GM12892 (cell line): Measurements from ENCODE around the gene CTSC.
"Not testable (repeated sequence)": the region's sequence is repeated elsewhere in the genome, so short reads cannot be mapped to it uniquely, and the experiment has no call there.

Experiments used
- DNase-seq: peaks from one replicate; pipeline ENCODE4 v3.0.0; 2011; ENCODE audit not compliant: insufficient read length
- FAIRE-seq: peaks from 2 replicates; lab custom pipeline; 2011; peaks lifted over from hg19 to GRCh38; lab: Jason Lieb, UNC
- POLR2A ChIP-seq: IDR thresholded peaks from 2 replicates; pipeline ENCODE4 v1.6.1; 2011; ENCODE audit warnings: low read depth, low read length, control low read depth
- POLR2AphosphoS5 ChIP-seq: IDR thresholded peaks from 2 replicates; pipeline ENCODE4 v1.6.1; 2011; ENCODE audit warnings: low read depth, low read length, control low read depth
- TAF1 ChIP-seq: IDR thresholded peaks from 2 replicates; pipeline ENCODE4 v1.6.1; 2011; ENCODE audit warnings: low read depth, mild to moderate bottlenecking, control low read depth, low read length, borderline replicate concordance

CTSC gene

DNA sequence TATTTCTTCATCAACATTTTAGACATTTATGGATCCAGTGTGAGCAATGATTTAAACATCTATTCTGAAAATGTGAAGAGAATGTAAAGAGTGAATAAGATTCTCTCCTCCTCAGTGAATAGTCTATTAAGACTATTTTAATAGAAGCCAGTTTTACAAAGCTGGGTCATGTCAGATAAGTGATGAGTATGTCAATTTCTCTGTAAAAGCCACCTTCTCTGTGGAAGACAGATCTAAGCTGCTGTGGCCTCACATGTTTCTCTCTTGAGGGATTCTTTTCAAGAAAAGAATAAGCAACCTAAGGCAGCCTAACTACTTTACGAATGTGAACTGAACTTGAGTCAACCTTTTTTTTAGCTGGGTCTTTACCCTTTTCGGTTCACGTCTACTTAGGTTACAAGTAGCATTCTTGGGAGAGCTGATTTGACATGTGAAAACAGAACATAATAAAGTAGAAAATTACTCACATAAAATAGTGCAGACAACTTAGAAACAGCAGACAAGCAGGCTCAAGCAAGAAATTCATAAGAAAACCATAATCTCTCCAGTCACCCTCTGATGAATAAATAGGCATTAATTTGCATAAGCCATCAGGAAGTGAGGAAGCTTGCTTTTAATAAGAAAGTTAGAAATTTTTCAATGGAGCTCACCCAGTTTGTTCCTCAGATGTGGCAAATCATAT, 9.9 kb downstream of the CTSC start:
- FAIRE-seq, result no peak
- DNase-seq, result no peak
- TF ChIP-seq TAF1 (no peak), POLR2A (no peak), POLR2AphosphoS5 (no peak)

DNA sequence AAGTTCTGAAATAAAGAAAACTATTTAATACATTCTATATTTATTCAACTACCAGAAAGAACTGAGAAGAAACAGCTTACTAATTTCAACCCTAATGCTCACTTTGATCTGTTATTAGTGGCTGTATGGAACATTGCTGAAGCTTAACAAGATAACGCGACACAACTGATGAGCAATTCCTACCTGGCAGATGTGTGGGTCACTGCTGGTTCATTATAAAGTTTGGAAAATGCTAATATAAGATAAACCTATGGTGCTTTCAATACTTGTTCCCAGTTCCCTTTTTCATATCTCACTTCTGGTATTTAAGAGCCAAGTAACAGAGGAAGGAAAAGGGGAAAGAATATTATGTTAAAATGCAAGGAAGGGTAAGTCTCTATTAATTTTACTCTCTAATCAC, 10.5 kb downstream of the CTSC start:
- TF ChIP-seq TAF1, result no peak
- no peak; the same call in 1 of the 2 replicates for TF ChIP-seq POLR2A
- TF ChIP-seq POLR2AphosphoS5, result no peak
- FAIRE-seq, result peak; percentile 91

GRCh38 chr11:88326099-88326498, 11.4 kb downstream of the CTSC start:
- TF ChIP-seq TAF1 (no peak), POLR2A (no peak), POLR2AphosphoS5 (no peak)
- no peak for FAIRE-seq

More for the DNA sequence above, 10.5 kb downstream of the CTSC start:
- DNase-seq, result no peak

GRCh38 chr11:88324562-88325345, 12.8 kb downstream of the CTSC start:
- DNase-seq, result no peak
- FAIRE-seq, result peak; percentile 21
- TF ChIP-seq TAF1 (no peak), POLR2A (no peak), POLR2AphosphoS5 (no peak)

More at GRCh38 chr11:88326099-88326498, 11.4 kb downstream of the CTSC start:
- no peak for DNase-seq

GRCh38 chr11:88322881-88323280, 14.7 kb downstream of the CTSC start:
- DNase-seq, FAIRE-seq: not testable (repeated sequence)

- not testable (repeated sequence) for DNase-seq, FAIRE-seq
Measured at GRCh38 chr11:88321412-88321811, 16.1 kb downstream of the CTSC start.

GRCh38 chr11:88320149-88320559, 17.4 kb downstream of the CTSC start:
- FAIRE-seq (peak; percentile 86), DNase-seq (no peak)
- TF ChIP-seq POLR2AphosphoS5 (no peak), POLR2A (no peak), TAF1 (no peak)

DNA sequence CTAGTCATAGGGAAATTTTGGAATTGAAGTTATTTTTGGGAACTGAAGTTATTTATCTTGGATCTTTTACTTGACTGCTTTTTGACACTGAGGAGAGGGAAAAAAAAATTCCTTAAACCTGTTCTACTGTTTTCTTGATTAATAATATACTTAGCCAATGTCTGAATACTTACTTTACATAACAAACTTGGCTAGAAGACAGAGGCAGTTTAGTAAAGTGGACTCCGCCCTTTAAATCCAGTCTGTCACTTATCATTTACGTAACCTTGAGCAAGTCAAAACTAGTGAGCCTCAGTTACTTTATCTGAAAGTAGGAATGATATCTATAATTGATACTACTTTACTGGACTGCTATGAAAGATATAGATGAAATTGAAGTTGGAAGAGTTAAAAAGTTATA, 19.5 kb downstream of the CTSC start:
- TF ChIP-seq POLR2AphosphoS5 (no peak), TAF1 (no peak), POLR2A (no peak)
- FAIRE-seq, result no peak
- DNase-seq, result no peak

GRCh38 chr11:88317536-88317935, 20.0 kb downstream of the CTSC start:
- FAIRE-seq (peak; percentile 71), DNase-seq (no peak)
- TF ChIP-seq TAF1 (no peak), POLR2A (no peak), POLR2AphosphoS5 (no peak)

DNA sequence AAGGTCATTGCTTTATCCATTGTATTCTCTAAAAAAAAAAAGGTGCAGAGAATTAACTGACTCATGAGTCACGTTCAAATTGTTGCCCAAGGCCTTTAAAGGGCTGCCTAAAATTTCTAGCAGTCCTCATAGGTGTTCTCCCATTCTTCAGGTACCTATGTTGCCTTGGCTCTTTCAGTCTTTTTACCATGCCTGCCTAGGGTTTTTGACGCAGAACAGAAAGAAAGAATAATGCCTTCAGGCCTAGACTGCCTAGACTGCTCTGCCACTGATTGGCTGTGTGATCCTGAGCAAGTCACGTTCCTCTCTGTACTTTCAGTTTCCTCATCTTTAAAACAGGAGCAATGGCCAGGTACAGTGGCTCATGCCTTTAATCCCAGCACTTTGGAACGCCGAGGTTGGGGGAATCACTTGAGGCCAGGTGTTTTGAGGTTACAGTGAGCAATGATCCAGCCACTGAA, 21.5 kb downstream of the CTSC start:
- peak; percentile 71 for FAIRE-seq
- TF ChIP-seq TAF1 (no peak), POLR2A (no peak), POLR2AphosphoS5 (no peak)
- DNase-seq, result no peak

GRCh38 chr11:88315015-88315414, 22.5 kb downstream of the CTSC start:
- FAIRE-seq (no peak), DNase-seq (no peak)
- TF ChIP-seq POLR2AphosphoS5 (no peak), POLR2A (no peak), TAF1 (no peak)

DNA sequence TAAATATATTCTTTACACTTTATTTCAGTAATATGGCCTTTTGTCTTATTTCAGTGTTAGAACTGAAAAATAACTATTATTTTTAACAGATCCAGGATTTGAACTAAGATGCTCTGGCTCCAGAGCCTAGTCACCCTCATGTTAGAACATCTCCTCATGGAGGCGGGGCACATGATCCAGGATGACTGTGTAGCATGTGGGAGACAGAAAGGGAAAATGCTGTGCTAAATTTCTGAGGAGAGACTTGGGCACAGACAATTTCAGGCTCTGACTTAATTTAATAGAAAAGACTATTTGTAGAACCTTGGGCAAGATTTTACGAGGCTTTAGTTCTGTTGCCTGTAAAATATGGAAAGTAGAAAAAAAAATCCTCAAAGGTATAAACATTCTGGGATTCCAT, 24.1 kb downstream of the CTSC start:
- no peak for TF ChIP-seq POLR2A
- no peak for TF ChIP-seq TAF1
- TF ChIP-seq POLR2AphosphoS5, result no peak
- FAIRE-seq (no peak), DNase-seq (no peak)
